ENCODE results near the gene TLR1.

Gene TLR1, protein sequence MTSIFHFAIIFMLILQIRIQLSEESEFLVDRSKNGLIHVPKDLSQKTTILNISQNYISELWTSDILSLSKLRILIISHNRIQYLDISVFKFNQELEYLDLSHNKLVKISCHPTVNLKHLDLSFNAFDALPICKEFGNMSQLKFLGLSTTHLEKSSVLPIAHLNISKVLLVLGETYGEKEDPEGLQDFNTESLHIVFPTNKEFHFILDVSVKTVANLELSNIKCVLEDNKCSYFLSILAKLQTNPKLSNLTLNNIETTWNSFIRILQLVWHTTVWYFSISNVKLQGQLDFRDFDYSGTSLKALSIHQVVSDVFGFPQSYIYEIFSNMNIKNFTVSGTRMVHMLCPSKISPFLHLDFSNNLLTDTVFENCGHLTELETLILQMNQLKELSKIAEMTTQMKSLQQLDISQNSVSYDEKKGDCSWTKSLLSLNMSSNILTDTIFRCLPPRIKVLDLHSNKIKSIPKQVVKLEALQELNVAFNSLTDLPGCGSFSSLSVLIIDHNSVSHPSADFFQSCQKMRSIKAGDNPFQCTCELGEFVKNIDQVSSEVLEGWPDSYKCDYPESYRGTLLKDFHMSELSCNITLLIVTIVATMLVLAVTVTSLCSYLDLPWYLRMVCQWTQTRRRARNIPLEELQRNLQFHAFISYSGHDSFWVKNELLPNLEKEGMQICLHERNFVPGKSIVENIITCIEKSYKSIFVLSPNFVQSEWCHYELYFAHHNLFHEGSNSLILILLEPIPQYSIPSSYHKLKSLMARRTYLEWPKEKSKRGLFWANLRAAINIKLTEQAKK

DNA sequence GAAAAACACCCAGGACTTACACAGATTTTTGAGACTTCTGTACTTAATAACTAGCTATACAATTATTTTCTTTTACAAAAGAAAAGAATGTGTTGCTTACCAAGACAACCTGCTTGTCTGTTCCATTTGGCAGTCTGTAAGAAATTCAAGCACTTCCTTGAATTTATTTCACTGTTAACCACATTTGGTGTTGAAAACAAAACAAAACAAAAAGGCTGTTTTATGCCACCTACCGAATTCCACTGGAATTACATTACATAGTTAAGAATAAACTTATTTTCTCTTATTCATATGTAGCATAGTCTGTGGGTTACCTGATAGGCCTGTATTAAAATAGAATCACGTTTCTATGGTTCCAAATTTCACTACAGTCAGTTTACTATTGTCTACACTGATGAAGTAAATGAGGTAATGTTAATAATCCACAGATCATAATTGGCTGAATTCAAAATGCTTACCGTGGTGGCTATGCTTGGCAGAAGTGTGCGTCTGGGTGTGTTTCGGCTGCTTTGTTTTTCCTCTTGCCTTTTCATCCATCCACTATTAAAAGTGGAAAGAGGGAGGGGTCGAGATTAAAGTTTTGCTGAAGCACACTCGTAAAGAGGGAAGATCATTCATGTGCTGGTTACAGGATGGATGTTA, at the start of gene TLR1:
TLR1 (minus strand) TSS at position 138 of the 642 bp plus-strand sequence. CDS start 5,960 bp downstream, outside the sequence.
- DNase-seq (ENCODE audit: low read depth): peak; percentile 35
- TF ChIP-seq, protein P1, sequence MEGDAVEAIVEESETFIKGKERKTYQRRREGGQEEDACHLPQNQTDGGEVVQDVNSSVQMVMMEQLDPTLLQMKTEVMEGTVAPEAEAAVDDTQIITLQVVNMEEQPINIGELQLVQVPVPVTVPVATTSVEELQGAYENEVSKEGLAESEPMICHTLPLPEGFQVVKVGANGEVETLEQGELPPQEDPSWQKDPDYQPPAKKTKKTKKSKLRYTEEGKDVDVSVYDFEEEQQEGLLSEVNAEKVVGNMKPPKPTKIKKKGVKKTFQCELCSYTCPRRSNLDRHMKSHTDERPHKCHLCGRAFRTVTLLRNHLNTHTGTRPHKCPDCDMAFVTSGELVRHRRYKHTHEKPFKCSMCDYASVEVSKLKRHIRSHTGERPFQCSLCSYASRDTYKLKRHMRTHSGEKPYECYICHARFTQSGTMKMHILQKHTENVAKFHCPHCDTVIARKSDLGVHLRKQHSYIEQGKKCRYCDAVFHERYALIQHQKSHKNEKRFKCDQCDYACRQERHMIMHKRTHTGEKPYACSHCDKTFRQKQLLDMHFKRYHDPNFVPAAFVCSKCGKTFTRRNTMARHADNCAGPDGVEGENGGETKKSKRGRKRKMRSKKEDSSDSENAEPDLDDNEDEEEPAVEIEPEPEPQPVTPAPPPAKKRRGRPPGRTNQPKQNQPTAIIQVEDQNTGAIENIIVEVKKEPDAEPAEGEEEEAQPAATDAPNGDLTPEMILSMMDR (IDR thresholded peaks at IDR 0.05; ENCODE audit: control insufficient read depth, insufficient read depth, low read depth, low read length, missing control alignments): peak; percentile 48
- H3K4me3 ChIP-seq (ENCODE audit: control insufficient read depth, low read depth, low read length): no peak within 1 kb of the TSS

DNA sequence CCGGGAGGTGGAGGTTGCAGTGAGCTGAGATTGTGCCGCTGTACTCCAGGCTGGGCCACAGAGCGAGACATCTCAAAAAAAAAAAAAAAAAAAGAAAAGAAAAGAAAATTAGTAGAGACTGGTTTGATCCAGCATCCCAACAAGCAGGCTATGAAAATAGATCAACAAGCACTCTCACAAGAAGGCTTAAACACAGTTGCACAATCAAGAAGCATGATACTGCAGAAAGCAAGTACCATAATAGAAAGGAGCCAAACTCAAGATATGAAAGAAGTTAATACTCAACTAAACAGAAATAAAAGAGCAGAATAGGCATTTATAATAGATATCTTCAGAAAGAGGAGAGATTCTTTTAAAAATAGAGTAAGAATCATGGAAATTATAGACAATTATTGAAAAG, 41.4 kb upstream of the TLR1 start:
- H3K4me3 ChIP-seq (ENCODE audit: control insufficient read depth, low read depth, low read length): no peak overlapping the region
- TF ChIP-seq, protein P1 (IDR thresholded peaks at IDR 0.05; ENCODE audit: control insufficient read depth, insufficient read depth, low read depth, low read length, missing control alignments): no peak
- DNase-seq (ENCODE audit: low read depth): no peak

DNA sequence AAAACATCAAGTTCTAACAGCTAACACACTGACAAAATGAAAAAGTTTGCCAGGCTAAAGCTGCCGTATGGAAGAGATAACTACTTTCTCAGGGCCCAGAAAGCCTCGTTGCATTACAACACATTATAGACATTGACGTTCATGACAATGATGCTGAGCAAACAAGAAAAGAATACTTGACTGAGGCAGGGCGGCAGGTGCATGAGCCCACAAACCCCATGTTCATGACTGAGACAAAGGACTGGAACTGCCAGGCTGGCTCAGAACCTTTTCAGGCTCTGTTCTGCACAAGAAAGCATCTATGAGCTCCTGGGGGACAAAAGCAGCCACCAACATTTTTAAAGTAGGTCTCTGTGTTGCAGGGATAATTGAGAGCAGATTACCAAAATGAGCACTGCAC, 38.4 kb upstream of the TLR1 start:
- DNase-seq (ENCODE audit: low read depth): no peak
- no peak overlapping the region for H3K4me3 ChIP-seq (ENCODE audit: control insufficient read depth, low read depth, low read length)
- TF ChIP-seq, protein P1 (IDR thresholded peaks at IDR 0.05; ENCODE audit: control insufficient read depth, insufficient read depth, low read depth, low read length, missing control alignments): no peak

DNA sequence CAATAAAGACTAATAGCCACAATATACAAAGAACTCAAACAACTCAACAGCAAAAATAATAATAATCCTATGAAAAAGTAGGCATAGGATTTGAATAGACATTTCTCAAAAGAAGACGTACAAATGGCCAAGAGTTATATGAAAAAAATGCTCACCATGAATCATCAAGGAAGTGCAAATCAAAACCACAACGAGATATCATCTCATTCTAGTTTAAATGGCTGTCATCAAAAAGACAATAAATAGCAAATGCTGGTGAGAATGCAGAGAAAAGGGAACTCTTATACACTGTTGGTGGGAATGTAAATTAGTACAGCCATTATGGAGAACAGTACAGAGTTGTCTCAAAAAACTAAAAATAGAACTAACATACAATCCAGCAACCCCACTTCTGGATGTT, 33.3 kb upstream of the TLR1 start:
- DNase-seq (ENCODE audit: low read depth): no peak
- TF ChIP-seq, protein P1 (IDR thresholded peaks at IDR 0.05; ENCODE audit: control insufficient read depth, insufficient read depth, low read depth, low read length, missing control alignments): no peak

DNA sequence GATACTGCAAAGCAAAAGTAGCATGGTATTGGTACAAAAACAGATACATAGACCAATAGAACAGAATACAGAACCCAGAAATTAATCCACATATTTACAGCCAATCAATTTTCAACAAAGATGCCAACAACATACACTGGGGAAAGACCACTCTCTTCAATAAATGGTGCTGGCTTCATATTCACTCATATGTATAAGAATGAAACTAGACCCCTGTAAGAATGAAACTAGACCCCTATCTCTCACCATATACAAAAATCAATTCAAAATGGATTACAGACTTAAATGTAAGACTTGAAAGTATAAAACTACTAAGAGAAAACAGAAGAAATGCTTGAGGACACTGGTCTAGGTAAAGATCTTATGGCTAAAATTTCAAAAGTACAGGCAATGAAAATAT, 32.7 kb upstream of the TLR1 start:
- TF ChIP-seq, protein P1 (IDR thresholded peaks at IDR 0.05; ENCODE audit: control insufficient read depth, insufficient read depth, low read depth, low read length, missing control alignments): no peak
- no peak overlapping the region for H3K4me3 ChIP-seq (ENCODE audit: control insufficient read depth, low read depth, low read length)
- no peak for DNase-seq (ENCODE audit: low read depth)

More for the DNA sequence above, 33.3 kb upstream of the TLR1 start:
- no peak overlapping the region for H3K4me3 ChIP-seq (ENCODE audit: control insufficient read depth, low read depth, low read length)

DNA sequence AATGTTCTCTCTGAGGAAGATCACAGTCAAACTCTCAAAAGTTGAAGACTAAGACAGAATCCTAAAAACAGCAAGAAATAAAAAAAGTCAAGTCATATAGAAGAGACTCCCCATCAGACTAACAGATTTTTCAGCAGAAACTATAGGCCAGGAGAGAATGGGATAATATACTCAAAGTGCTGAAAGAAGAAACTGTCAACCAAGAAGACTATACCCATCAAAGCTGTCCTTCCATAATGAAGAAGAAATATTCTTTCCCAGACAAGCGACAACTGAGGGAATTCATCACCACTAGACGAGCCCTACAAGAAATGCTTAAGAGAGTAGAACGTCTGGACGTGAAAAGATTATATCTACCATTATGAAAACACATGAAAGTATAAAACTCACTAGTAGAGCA, 30.0 kb upstream of the TLR1 start:
- TF ChIP-seq, protein P1 (IDR thresholded peaks at IDR 0.05; ENCODE audit: control insufficient read depth, insufficient read depth, low read depth, low read length, missing control alignments): no peak
- DNase-seq (ENCODE audit: low read depth): no peak
- no peak overlapping the region for H3K4me3 ChIP-seq (ENCODE audit: control insufficient read depth, low read depth, low read length)

All from AG09309 (cell line).